HEK293 (cell line): ENCODE data around the gene NDUFV2.

Source experiments
- CTCF ChIA-PET: fragments of 350-600 bp; formaldehyde crosslinking; extraction: SDS; loops from one replicate; lab custom pipeline; 2021; ENCODE audit warnings: antibody characterized with exemption; lab: Yijun Ruan, JAX
- POLR2A ChIA-PET: fragments of 300-600 bp; formaldehyde crosslinking; extraction: SDS; loops from one replicate; lab custom pipeline; 2020; ENCODE audit warnings: antibody characterized with exemption, inconsistent platforms; lab: Yijun Ruan, JAX
- H3K27ac ChIP-seq: fragments of 200-500 bp; sonication (Bioruptor generic); 2 replicates; pipeline ENCODE4 v1.5.1; 2014; ENCODE audit warnings: low read depth, low read length, control low read depth, inconsistent platforms; ENCODE audit errors: extremely low read depth
- H3K36me3 ChIP-seq, 2 experiments: fragments of 200-500 bp in 1 of 2; sonication (Bioruptor generic) in 1 of 2; 1 replicate in 1 of 2; 2 replicates in 1 of 2; pipeline ENCODE4 v1.5.1; 2014 to 2017; ENCODE audit warnings: inconsistent platforms in 2 of 2, low read length in 2 of 2; ENCODE audit not compliant: control insufficient read depth in 2 of 2, insufficient read depth in 1 of 2
- H3K4me1 ChIP-seq: fragments of 200-500 bp; sonication (Bioruptor generic); 2 replicates; pipeline ENCODE4 v1.5.1; 2014; ENCODE audit warnings: mild to moderate bottlenecking, low read length, inconsistent platforms; ENCODE audit not compliant: control insufficient read depth, insufficient read depth
- H3K4me3 ChIP-seq: 2 replicates; pipeline ENCODE4 v1.5.1; 2011; ENCODE audit warnings: low read depth, mild to moderate bottlenecking, control low read depth, low read length, moderate library complexity
- H3K9me3 ChIP-seq: fragments of 200-500 bp; sonication (Bioruptor generic); 2 replicates; pipeline ENCODE4 v1.5.1; 2014; ENCODE audit warnings: low read depth, low read length, inconsistent platforms; ENCODE audit not compliant: control insufficient read depth, insufficient read depth
- GLIS2 ChIP-seq: fragments of 450-650 bp; formaldehyde crosslinking; IDR thresholded peaks from 2 replicates; pipeline ENCODE4 v1.5.1; 2016; ENCODE audit warnings: missing biosample characterization, missing genetic modification characterization
- HIC1 ChIP-seq: fragments of 450-650 bp; formaldehyde crosslinking; IDR thresholded peaks from 2 replicates; pipeline ENCODE4 v1.5.1; 2016; ENCODE audit warnings: missing biosample characterization, missing genetic modification characterization
- IKZF3 ChIP-seq: fragments of 450-650 bp; IDR thresholded peaks from 2 replicates; pipeline ENCODE4 v1.5.0; 2018; ENCODE audit warnings: missing biosample characterization, mild to moderate bottlenecking, missing genetic modification characterization, moderate library complexity
- KLF9 ChIP-seq: fragments of 450-650 bp; formaldehyde crosslinking; IDR thresholded peaks from 2 replicates; pipeline ENCODE4 v1.5.1; 2016; ENCODE audit warnings: missing biosample characterization, missing genetic modification characterization, low read depth
- PRDM4 ChIP-seq: fragments of 450-650 bp; formaldehyde crosslinking; IDR thresholded peaks from 2 replicates; pipeline ENCODE4 v1.5.1; 2017; ENCODE audit warnings: missing biosample characterization, missing genetic modification characterization
- ZBTB10 ChIP-seq: fragments of 450-650 bp; formaldehyde crosslinking; IDR thresholded peaks from 2 replicates; pipeline ENCODE4 v1.5.1; 2016; ENCODE audit warnings: missing biosample characterization, missing genetic modification characterization
- ZBTB44 ChIP-seq: fragments of 450-650 bp; IDR thresholded peaks from 2 replicates; pipeline ENCODE4 v1.5.1; 2018; ENCODE audit warnings: missing biosample characterization, mild to moderate bottlenecking, missing genetic modification characterization
- ZNF114 ChIP-seq: fragments of 450-650 bp; formaldehyde crosslinking; IDR thresholded peaks from 2 replicates; pipeline ENCODE4 v1.5.0; 2017; ENCODE audit warnings: missing biosample characterization, missing genetic modification characterization
- ZNF2 ChIP-seq: fragments of 450-650 bp; formaldehyde crosslinking; IDR thresholded peaks from 2 replicates; pipeline ENCODE4 v1.5.1; 2016; ENCODE audit warnings: missing biosample characterization, missing genetic modification characterization
- ZNF23 ChIP-seq: fragments of 450-650 bp; formaldehyde crosslinking; IDR thresholded peaks from 2 replicates; pipeline ENCODE4 v1.5.1; 2016; ENCODE audit warnings: missing biosample characterization, missing genetic modification characterization, borderline replicate concordance
- ZNF24 ChIP-seq: fragments of 450-650 bp; formaldehyde crosslinking; IDR thresholded peaks from 2 replicates; pipeline ENCODE4 v1.5.1; 2016; ENCODE audit warnings: missing biosample characterization, missing genetic modification characterization
- ZNF26 ChIP-seq: fragments of 450-650 bp; formaldehyde crosslinking; IDR thresholded peaks from 2 replicates; pipeline ENCODE4 v1.5.1; 2016; ENCODE audit warnings: missing biosample characterization, missing genetic modification characterization
- ZNF488 ChIP-seq: fragments of 450-650 bp; formaldehyde crosslinking; IDR thresholded peaks from 2 replicates; pipeline ENCODE4 v1.5.1; 2016; ENCODE audit warnings: missing biosample characterization, missing genetic modification characterization
- ZNF560 ChIP-seq: fragments of 450-650 bp; formaldehyde crosslinking; IDR thresholded peaks from 2 replicates; pipeline ENCODE4 v1.5.1; 2017; ENCODE audit warnings: missing biosample characterization, missing genetic modification characterization, borderline replicate concordance
- ZNF629 ChIP-seq: fragments of 450-650 bp; formaldehyde crosslinking; IDR thresholded peaks from 2 replicates; pipeline ENCODE4 v1.5.1; 2017; ENCODE audit warnings: missing biosample characterization, missing genetic modification characterization
- ZNF664 ChIP-seq: fragments of 450-650 bp; formaldehyde crosslinking; IDR thresholded peaks from 2 replicates; pipeline ENCODE4 v1.5.1; 2016; ENCODE audit warnings: missing biosample characterization, missing genetic modification characterization
- ZNF76 ChIP-seq: fragments of 450-650 bp; formaldehyde crosslinking; IDR thresholded peaks from 2 replicates; pipeline ENCODE4; 2016; ENCODE audit warnings: low read depth, missing biosample characterization, missing genetic modification characterization, borderline replicate concordance

NDUFV2 gene

GRCh38 chr18:9133225-9133624 is 30.7 kb downstream of the NDUFV2 start:
- Histone ChIP-seq H3K4me3 (no peak overlapping the region), H3K4me1 (peaks cover 6% of the 10 kb centered on the region), H3K27ac (no peak overlapping the region), H3K9me3 (no peaks in the 10 kb centered on the region), H3K36me3 (peaks cover 53 to 57% of the 10 kb centered on the region in 2 experiments)
- no peak for TF ChIP-seq ZNF488
- no peak for TF ChIP-seq ZNF2 (tag by site-specific recombination)
- TF ChIP-seq ZNF26 (tag by site-specific recombination) = no peak
- TF ChIP-seq ZBTB44 (tag by site-specific recombination) = no peak
- no peak for TF ChIP-seq ZNF23
- TF ChIP-seq ZNF664 (tag by site-specific recombination) = no peak
- TF ChIP-seq ZNF76 (tag by site-specific recombination) = no peak
- no peak for TF ChIP-seq GLIS2 (tag by site-specific recombination)
- no peak for TF ChIP-seq ZNF629
- no peak for TF ChIP-seq ZBTB10 (tag by site-specific recombination)
- TF ChIP-seq HIC1 = no peak
- no peak for TF ChIP-seq PRDM4 (tag by site-specific recombination)
- no peak for TF ChIP-seq ZNF24 (tag by site-specific recombination)
- TF ChIP-seq IKZF3 = no peak
- no peak for TF ChIP-seq KLF9
- no peak for TF ChIP-seq ZNF560 (tag by site-specific recombination)
- no peak for TF ChIP-seq ZNF114 (tag by site-specific recombination)
- POLR2A ChIA-PET = no interaction called here
- CTCF ChIA-PET = no interaction called here
